A549 (cell line): ENCODE data around the gene CARMIL1. TPM values are rescaled to one million over a fixed set of nuclear protein-coding genes. Genes with fewer than 3 reads are reported as not detected.

Source experiments
- ATAC-seq, 2 experiments: fragments of 200-7000 bp in 1 of 2; fragments of >200 bp in 1 of 2; cut with Nextera tagmentation in 1 of 2; cut with Tn5 transposase in 1 of 2; 3 replicates each; pipeline versions ENCODE4 v1.8.0 to v1.9.1; 2018 to 2020; ENCODE audit warnings: mild to moderate bottlenecking in 1 of 2, moderate library complexity in 1 of 2
- CTCF ChIA-PET: fragments of 300-600 bp; sonication (Branson Sonifier 250); formaldehyde crosslinking; extraction: SDS; loops from one replicate; lab custom pipeline; 2021; ENCODE audit warnings: antibody characterized with exemption, inconsistent platforms; lab: Yijun Ruan, JAX
- POLR2A ChIA-PET: fragments of 350-600 bp; formaldehyde crosslinking; extraction: SDS; loops from one replicate; lab custom pipeline; 2021; ENCODE audit warnings: antibody characterized with exemption, inconsistent platforms; lab: Yijun Ruan, JAX
- DNase-seq, 2 experiments: peaks; one replicate each; pipeline versions ENCODE4 v3.0.0 to v3.0.0-alpha.2; 2011 to 2016; ENCODE audit warnings: low read depth in 1 of 2, low spot score in 1 of 2
- FAIRE-seq: peaks from 2 replicates; lab custom pipeline; 2011; peaks lifted over from hg19 to GRCh38; lab: Jason Lieb, UNC
- H3K27ac ChIP-seq, 2 experiments: fragments of >200 bp; sonication (Bioruptor Twin); formaldehyde crosslinking; 3 replicates each; pipeline ENCODE4 v1.5.1; 2016 to 2017
- H3K4me1 ChIP-seq: fragments of >200 bp; sonication (Bioruptor Twin); formaldehyde crosslinking; 3 replicates; pipeline ENCODE4 v1.6.1; 2016
- H3K4me2 ChIP-seq: fragments of >200 bp; sonication (Bioruptor Twin); formaldehyde crosslinking; 3 replicates; pipeline ENCODE4 v1.6.1; 2016
- H3K4me3 ChIP-seq: fragments of >200 bp; sonication (Bioruptor Twin); formaldehyde crosslinking; 3 replicates; pipeline ENCODE4 v1.5.1; 2016
- H3K9me3 ChIP-seq: fragments of >200 bp; sonication (Bioruptor Twin); formaldehyde crosslinking; 3 replicates; pipeline ENCODE4 v1.6.1; 2016
- BCL3 ChIP-seq: fragments of >200 bp; sonication (Bioruptor Twin); formaldehyde crosslinking; IDR thresholded peaks from 3 replicates; pipeline ENCODE4 v1.6.1; 2016
- BHLHE40 ChIP-seq: IDR thresholded peaks from 2 replicates; pipeline ENCODE4 v1.6.1; 2012; ENCODE audit warnings: low read depth, low read length, inconsistent platforms
- CBX8 ChIP-seq: fragments of 200-600 bp; sonication (generic); IDR thresholded peaks from 2 replicates; pipeline ENCODE4 v1.6.1; 2016
- CEBPB ChIP-seq, 2 experiments: fragments of >200 bp in 1 of 2; sonication (Bioruptor Twin) in 1 of 2; formaldehyde crosslinking in 1 of 2; IDR thresholded peaks; 2 replicates each; pipeline ENCODE4 v1.6.1; 2012 to 2016
- EHMT2 ChIP-seq: fragments of 200-600 bp; sonication (generic); IDR thresholded peaks from 2 replicates; pipeline ENCODE4 v1.6.1; 2016; ENCODE audit warnings: antibody characterized with exemption, low read depth, mild to moderate bottlenecking, moderate library complexity
- HDAC2 ChIP-seq: fragments of 200-600 bp; sonication (generic); IDR thresholded peaks from 2 replicates; pipeline ENCODE4 v1.6.1; 2016
- HEYL ChIP-seq: fragments of 250-450 bp; sonication (Bioruptor Pico); IDR thresholded peaks from 2 replicates; pipeline ENCODE4 v1.8.0; 2021; ENCODE audit warnings: mild to moderate bottlenecking, moderate library complexity
- HOXA7 ChIP-seq: fragments of 250-450 bp; sonication (Bioruptor Pico); IDR thresholded peaks from 2 replicates; pipeline ENCODE4 v1.5.0; 2020; ENCODE audit warnings: mild to moderate bottlenecking, moderate library complexity
- JUNB ChIP-seq: fragments of >200 bp; sonication (Bioruptor Twin); formaldehyde crosslinking; IDR thresholded peaks from 2 replicates; pipeline ENCODE4 v1.6.1; 2016
- NFE2L2 ChIP-seq: fragments of 150-350 bp; conservative IDR thresholded peaks from 2 replicates; pipeline ENCODE4 v1.6.1; 2014; ENCODE audit warnings: low read length
- NPAS2 ChIP-seq: fragments of 250-450 bp; sonication (Bioruptor Pico); IDR thresholded peaks from 2 replicates; pipeline ENCODE4 v1.8.0; 2022; ENCODE audit warnings: mild to moderate bottlenecking, moderate library complexity, borderline replicate concordance
- NR3C1 ChIP-seq: fragments of >200 bp; sonication (Bioruptor Twin); formaldehyde crosslinking; IDR thresholded peaks from 3 replicates; pipeline ENCODE4 v1.6.1; 2017
- RAD21 ChIP-seq, 2 experiments: fragments of >200 bp in 1 of 2; sonication (Bioruptor Twin) in 1 of 2; formaldehyde crosslinking in 1 of 2; IDR thresholded peaks in 1 of 2; conservative IDR thresholded peaks in 1 of 2; 2 replicates in 1 of 2; 3 replicates in 1 of 2; pipeline ENCODE4 v1.6.1; 2012 to 2018; ENCODE audit warnings: inconsistent platforms in 1 of 2
- RARB ChIP-seq: fragments of 250-450 bp; sonication (Bioruptor Pico); IDR thresholded peaks from 2 replicates; pipeline ENCODE4 v1.8.0; 2021; ENCODE audit warnings: mild to moderate bottlenecking, moderate library complexity
- RCOR1 ChIP-seq: fragments of 150-350 bp; IDR thresholded peaks from 2 replicates; pipeline ENCODE4 v1.6.1; 2014; ENCODE audit warnings: antibody characterized with exemption, low read length, low read depth
- RFX5 ChIP-seq: fragments of 450-650 bp; IDR thresholded peaks from 2 replicates; pipeline ENCODE4 v1.7.1; 2014; ENCODE audit warnings: antibody characterized with exemption, mild to moderate bottlenecking, moderate library complexity
- RNF2 ChIP-seq: fragments of 200-600 bp; sonication (generic); IDR thresholded peaks from 2 replicates; pipeline ENCODE4 v1.6.1; 2016; ENCODE audit warnings: low read depth, mild to moderate bottlenecking, antibody characterized with exemption, moderate library complexity, borderline replicate concordance
- TFCP2L1 ChIP-seq: fragments of 250-450 bp; sonication (Bioruptor Pico); IDR thresholded peaks from 2 replicates; pipeline ENCODE4 v1.5.0; 2021; ENCODE audit warnings: mild to moderate bottlenecking
- WGBS: methylation state at CpG from one replicate; pipeline ENCODE4 v1.1.6; 2017; ENCODE audit errors: missing lambda C conversion rate; 5-methylcytosine and 5-hydroxymethylcytosine counted together
- polyA plus RNA-seq, 4 experiments: library from polyadenylated mRNA; depleted of rRNA in 3 of 4; stranded (reverse); fragments of >200 nt; fragmentation: RNase III in 1 of 4; extraction: RNeasy Plus Mini Kit Qiagen cat#74134 plus additional on column Dnase treatment in 1 of 4; gene quantifications; 2 replicates in 3 of 4; 3 replicates in 1 of 4; pipeline ENCODE4 v1.2.3, GENCODE V29; 2011 to 2017

CARMIL1 gene
- polyA plus RNA-seq, 2 of the 4 experiments (the other 2 are of a cell fraction) = 11.5 to 11.8 TPM

GRCh38 chr6:25307805-25308494 lies 28.8 kb downstream of the CARMIL1 start:
- ChIA-PET POLR2A (no interaction called here), CTCF (interaction anchor here (3.2 kb wide), 1 partner anchor 29 kb away, joined by 21 read pairs; the partner anchor contains the start of gene CARMIL1)
- no peaks in the 10 kb centered on the region for H3K9me3 ChIP-seq
- ATAC-seq (no peak), FAIRE-seq (no peak), DNase-seq (no peak)
- H3K4me3 ChIP-seq = no peak overlapping the region
- 89% methylated on average over 4 of the region's 4 CpGs for WGBS
- no peak overlapping the region for H3K27ac ChIP-seq
- no peak for TF ChIP-seq NR3C1
- TF ChIP-seq BCL3 = no peak
- TF ChIP-seq RAD21 (conservative IDR thresholded peaks at IDR 0.05 in 1 of 2, IDR thresholded peaks at IDR 0.05 in 1 of 2) = no peak
- TF ChIP-seq CBX8 = no peak
- H3K4me2 ChIP-seq = no peak overlapping the region
- H3K4me1 ChIP-seq = peaks cover 49% of the 10 kb centered on the region

- H3K4me2 ChIP-seq = no peak overlapping the region; the same call in 2 of the 3 replicates
- ChIA-PET POLR2A (no interaction called here), CTCF (interaction anchor here (1.0 to 3.2 kb wide), 3 partner anchors 31 to 87 kb away, joined by 3 to 21 read pairs (median 3); partner anchors contain the start of gene CARMIL1)
- no peak for DNase-seq
- TF ChIP-seq RNF2 (no peak), CBX8 (no peak), EHMT2 (no peak), RFX5 (no peak), HOXA7 (CRISPR knock-in tag) (no peak), RCOR1 (no peak), BHLHE40 (no peak), NR3C1 (no peak), TFCP2L1 (CRISPR knock-in tag) (no peak), CEBPB (IDR thresholded peaks at IDR 0.05) (no peak), HEYL (CRISPR knock-in tag) (no peak), JUNB (no peak), NPAS2 (CRISPR knock-in tag) (no peak), RARB (CRISPR knock-in tag) (no peak)
- TF ChIP-seq, all 56 proteins: peak for 0
- 71% methylated on average over 8 of the region's 8 CpGs for WGBS
- H3K27ac ChIP-seq = peak overlapping the region in 1 of 2 experiments; percentile 80; a peak in 3 of 6 replicates
- H3K9me3 ChIP-seq = no peaks in the 10 kb centered on the region
- FAIRE-seq (no peak), ATAC-seq (no peak)
- H3K4me3 ChIP-seq = no peak overlapping the region
- peaks cover 43% of the 10 kb centered on the region for H3K4me1 ChIP-seq
Observed at GRCh38 chr6:25309886-25310285, 30.7 kb downstream of the CARMIL1 start.

GRCh38 chr6:25311331-25311840 lies 32.2 kb downstream of the CARMIL1 start:
- peak; percentile 82 to 87 for ATAC-seq
- Histone ChIP-seq H3K4me2 (peak overlapping the region; percentile 92), H3K27ac (peak overlapping the region; percentile 76 to 80), H3K4me1 (peaks cover 37% of the 10 kb centered on the region), H3K9me3 (no peaks in the 10 kb centered on the region), H3K4me3 (peak overlapping the region; percentile 18; the same call in 1 of the 3 replicates)
- TF ChIP-seq NFE2L2 (no peak), HDAC2 (no peak)
- no peak for FAIRE-seq
- WGBS = 64% methylated on average over 1 of the region's 1 CpG
- CTCF ChIA-PET = no interaction called here
- POLR2A ChIA-PET = interaction anchor here (2.5 kb wide), 1 partner anchor 32 kb away, joined by 7 read pairs; the partner anchor contains the start of gene CARMIL1
- peak; percentile 10 to 46 for DNase-seq
